ENCODE measurements around the gene FOXF2. TPM values are rescaled to one million over a fixed set of nuclear protein-coding genes. Genes with fewer than 3 reads are reported as not detected.

The FOXF2 gene
- total RNA-seq, 2 experiments from 2014 or later = not detected

DNA sequence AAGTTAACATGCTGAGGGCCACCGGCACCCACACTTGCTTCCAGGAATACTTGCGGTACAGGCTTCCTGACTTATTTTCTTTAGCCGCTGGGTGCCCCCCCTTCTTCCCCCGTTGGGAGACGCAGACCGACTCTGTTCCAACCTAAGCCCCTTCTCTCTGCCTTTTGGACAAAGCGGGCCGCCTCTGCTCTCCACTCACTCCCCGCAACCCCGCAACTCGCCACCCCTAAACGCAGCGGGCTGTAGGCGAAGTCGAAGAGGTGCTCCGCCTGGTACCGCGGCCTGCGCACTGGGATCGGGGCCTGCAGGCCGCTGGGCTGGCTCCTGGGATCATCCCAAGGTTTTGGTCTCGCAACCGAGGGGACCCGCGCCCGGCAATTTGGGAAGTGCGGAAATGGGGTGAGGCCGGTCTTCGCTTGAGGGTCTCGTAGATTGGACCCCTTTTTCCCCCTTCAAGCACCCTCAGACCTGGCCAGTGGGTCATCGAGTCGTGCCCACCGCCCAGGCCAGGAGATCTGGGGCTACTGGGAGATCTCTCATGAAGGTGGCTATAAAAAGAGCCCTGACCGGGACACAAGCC is 4.7 kb upstream of the FOXF2 start:
- Histone ChIP-seq H3K4me1 (ENCODE audit: insufficient read depth, low read length) (peaks cover 32% of the 10 kb centered on the region), H3K27ac (ENCODE audit: low read depth in 1 of 2, low read length in 2 of 2) (no peak overlapping the region), H3K36me3 (ENCODE audit: insufficient read depth, low read length) (no peaks in the 10 kb centered on the region), H3K4me3 (ENCODE audit: low read length) (no peak overlapping the region), H3K27me3 (ENCODE audit: control insufficient read depth in 1 of 2, insufficient read depth in 2 of 2, low read length in 2 of 2) (peaks cover 68 to 90% of the 10 kb centered on the region in 2 experiments), H3K9me3 (ENCODE audit: control insufficient read depth in 1 of 2, insufficient read depth in 1 of 2, low read length in 2 of 2) (peaks cover 0 to 15% of the 10 kb centered on the region in 2 experiments)
- Mint-ChIP-seq H3K27ac (no peak overlapping the region), H3K4me3 (no peak overlapping the region), H3K9me3 (no peaks in the 10 kb centered on the region), H3K36me3 (ENCODE audit: low read depth) (no peaks in the 10 kb centered on the region), H3K27me3 (peaks cover 80% of the 10 kb centered on the region), H3K4me1 (ENCODE audit: low read depth) (peaks cover 44% of the 10 kb centered on the region)
- ChIA-PET CTCF (no interaction called here), POLR2A (no interaction called here)
- no peak for TF ChIP-seq CTCF (IDR thresholded peaks at IDR 0.05)
- DNase-seq (no peak), ATAC-seq (ENCODE audit: poor library complexity) (no peak)
- intact Hi-C loops (cut with DNase I, micrococcal nuclease) = loop anchor here (5.0 kb wide), 3 partner anchors 587 to 992 kb away; partner anchors contain the start of gene IRF4 (in 1 of the 2)

DNA sequence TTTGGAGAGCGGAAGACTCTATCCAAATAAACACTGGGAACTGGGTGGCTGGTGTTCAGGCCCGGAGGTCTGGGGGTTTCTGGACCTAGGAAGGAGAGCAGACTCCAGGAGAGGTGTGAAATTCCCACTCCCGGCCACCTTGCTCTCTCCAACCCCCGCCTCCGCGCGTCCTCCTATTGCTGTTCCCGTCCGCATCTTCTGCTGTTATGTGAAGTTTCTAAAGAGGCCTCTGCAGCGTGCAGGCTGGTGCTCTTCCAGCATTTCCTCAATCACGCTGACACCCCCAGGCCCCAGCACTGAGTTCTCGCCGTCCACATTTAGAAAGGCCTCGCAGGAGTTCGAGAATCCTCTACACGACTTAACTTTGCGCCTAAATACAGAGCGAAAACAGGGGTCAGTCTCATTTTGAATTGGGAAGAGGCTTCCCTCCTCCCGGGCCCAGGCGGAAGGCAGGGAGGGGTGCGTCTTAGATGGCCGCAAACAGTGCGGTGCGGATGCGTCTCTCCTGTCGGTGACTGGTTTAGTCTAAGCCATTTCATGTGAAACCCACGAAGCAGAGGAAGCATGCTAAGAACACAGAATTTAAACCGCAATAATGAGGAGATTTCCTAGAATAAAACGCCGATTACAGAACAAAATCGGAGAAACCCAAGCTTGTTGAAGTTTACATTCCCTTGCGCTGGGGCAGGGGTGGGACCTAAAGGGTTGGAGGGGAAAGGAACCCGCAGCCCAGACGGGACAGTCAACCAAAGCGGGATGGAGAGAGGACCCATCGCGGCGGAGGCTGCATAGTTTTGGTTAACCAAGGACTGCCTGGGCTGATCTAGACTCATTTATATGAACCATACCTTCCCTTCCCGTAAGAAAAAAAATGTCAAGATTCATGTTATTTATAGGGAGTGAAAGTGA is 4.0 kb upstream of the FOXF2 start:
- H3K9me3 ChIP-seq (ENCODE audit: control insufficient read depth in 1 of 2, insufficient read depth in 1 of 2, low read length in 2 of 2) = peaks cover 0 to 14% of the 10 kb centered on the region in 2 experiments
- TF ChIP-seq CTCF (IDR thresholded peaks at IDR 0.05) = no peak
- ATAC-seq (ENCODE audit: poor library complexity) (no peak), DNase-seq (no peak)
- H3K27ac ChIP-seq (ENCODE audit: low read depth in 1 of 2, low read length in 2 of 2) = no peak overlapping the region
- H3K4me3 Mint-ChIP-seq = no peak overlapping the region
- ChIA-PET CTCF (no interaction called here), POLR2A (no interaction called here)
- intact Hi-C loops (cut with DNase I, micrococcal nuclease) = no loop called here
- H3K36me3 Mint-ChIP-seq (ENCODE audit: low read depth) = no peaks in the 10 kb centered on the region
- H3K4me1 ChIP-seq (ENCODE audit: insufficient read depth, low read length) = peaks cover 32% of the 10 kb centered on the region
- peaks cover 36% of the 10 kb centered on the region for H3K4me1 Mint-ChIP-seq (ENCODE audit: low read depth)
- peaks cover 64 to 84% of the 10 kb centered on the region in 2 experiments for H3K27me3 ChIP-seq (ENCODE audit: control insufficient read depth in 1 of 2, insufficient read depth in 2 of 2, low read length in 2 of 2)
- H3K4me3 ChIP-seq (ENCODE audit: low read length) = no peak overlapping the region
- peaks cover 77% of the 10 kb centered on the region for H3K27me3 Mint-ChIP-seq
- H3K36me3 ChIP-seq (ENCODE audit: insufficient read depth, low read length) = no peaks in the 10 kb centered on the region
- H3K27ac Mint-ChIP-seq = no peak overlapping the region
- H3K9me3 Mint-ChIP-seq = no peaks in the 10 kb centered on the region

DNA sequence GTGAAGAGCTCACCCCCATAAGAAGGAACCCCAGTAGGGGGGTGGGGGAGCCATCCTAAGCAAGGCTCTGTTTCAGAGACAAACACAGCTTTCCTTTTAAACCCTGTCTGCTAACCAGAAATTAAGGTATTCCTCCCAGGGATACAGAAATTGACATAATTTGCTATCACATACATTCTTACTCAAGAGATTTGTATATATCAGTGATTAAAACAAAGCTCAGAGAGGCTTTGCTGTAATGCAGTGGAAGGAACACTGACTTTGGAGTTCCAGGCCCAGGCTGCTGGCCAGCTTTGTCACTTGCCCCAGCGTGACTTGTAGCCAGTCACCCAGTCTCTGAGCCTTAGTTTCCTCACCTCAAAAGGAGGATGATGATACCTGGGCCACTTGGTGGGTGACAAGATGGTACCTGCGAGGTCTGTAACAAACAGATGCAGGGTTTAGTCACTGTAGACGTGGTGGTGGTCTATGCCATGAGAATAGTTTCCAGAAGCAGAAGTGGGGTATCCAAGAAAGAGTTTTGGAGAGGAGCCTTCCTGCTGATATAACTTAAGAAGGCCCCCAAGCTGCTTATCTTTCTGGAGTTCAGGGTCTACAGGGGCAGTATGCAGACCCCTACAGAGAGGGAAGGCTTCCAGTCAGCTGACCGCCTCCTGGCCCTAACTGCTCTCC is 3.2 kb upstream of the FOXF2 start:
- no peaks in the 10 kb centered on the region for H3K9me3 Mint-ChIP-seq
- intact Hi-C loops (cut with DNase I, micrococcal nuclease) = no loop called here
- no peak for TF ChIP-seq CTCF (IDR thresholded peaks at IDR 0.05)
- ChIA-PET POLR2A (no interaction called here), CTCF (interaction anchor here (1.9 kb wide), 1 partner anchor 11 kb away, joined by 8 read pairs; no protein-coding TSS in a partner anchor)
- H3K36me3 ChIP-seq (ENCODE audit: insufficient read depth, low read length) = no peaks in the 10 kb centered on the region
- no peaks in the 10 kb centered on the region for H3K36me3 Mint-ChIP-seq (ENCODE audit: low read depth)
- peaks cover 74% of the 10 kb centered on the region for H3K27me3 Mint-ChIP-seq
- no peak overlapping the region for H3K27ac ChIP-seq (ENCODE audit: low read depth in 1 of 2, low read length in 2 of 2)
- H3K27me3 ChIP-seq (ENCODE audit: control insufficient read depth in 1 of 2, insufficient read depth in 2 of 2, low read length in 2 of 2) = peaks cover 59 to 83% of the 10 kb centered on the region in 2 experiments
- ATAC-seq (ENCODE audit: poor library complexity) (no peak), DNase-seq (no peak)
- peaks cover 33% of the 10 kb centered on the region for H3K4me1 ChIP-seq (ENCODE audit: insufficient read depth, low read length)
- no peak overlapping the region for H3K27ac Mint-ChIP-seq
- peaks cover 0 to 19% of the 10 kb centered on the region in 2 experiments for H3K9me3 ChIP-seq (ENCODE audit: control insufficient read depth in 1 of 2, insufficient read depth in 1 of 2, low read length in 2 of 2)
- peaks cover 29% of the 10 kb centered on the region for H3K4me1 Mint-ChIP-seq (ENCODE audit: low read depth)
- no peak overlapping the region for H3K4me3 Mint-ChIP-seq
- no peak overlapping the region for H3K4me3 ChIP-seq (ENCODE audit: low read length)

All from CD4-positive, alpha-beta T cell (primary cell).